Measurements from ENCODE around the gene RASA3. TPM values are rescaled to one million over a fixed set of nuclear protein-coding genes. Genes with fewer than 3 reads are reported as not detected.
"Not testable (repeated sequence)": the region's sequence is repeated elsewhere in the genome, so short reads cannot be mapped to it uniquely, and the experiment has no call there.

The RASA3 gene
- total and polyA plus RNA-seq, 11 donors = 4.8 to 24.2 (median 9.7) TPM

DNA sequence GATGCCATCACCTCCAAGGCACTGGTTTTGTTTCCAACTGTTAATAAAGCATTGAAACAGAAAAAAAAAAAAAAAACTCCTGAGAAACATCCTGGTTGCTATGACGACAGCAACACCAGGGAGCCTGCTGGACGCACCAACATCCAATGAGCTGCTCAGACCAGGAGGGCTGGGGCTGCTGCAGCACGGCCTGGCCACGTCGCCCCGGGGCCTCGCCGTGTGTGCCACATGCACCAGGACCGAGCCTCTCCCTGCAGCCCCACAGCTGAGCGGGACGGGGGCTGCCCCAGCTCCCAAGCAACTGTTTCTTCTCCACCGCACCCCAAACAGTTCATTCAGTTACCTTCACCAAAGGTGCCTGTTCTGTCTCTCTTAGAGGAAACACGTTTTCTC lies 54.5 kb downstream of the RASA3 start:
- ATAC-seq (peak in 3 of 4 donors; percentile 36 to 59 (median 51)), DNase-seq (peak in 3 of 5 donors; percentile 19 to 62 (median 24))
- 71 to 84% (median 77%) methylated on average over 13 of the region's 13 CpGs for WGBS, 4 donors
- H3K4me1 ChIP-seq = peaks cover 0 to 28% (median 7%) of the 10 kb centered on the region in 12 donors
- H3K4me3 ChIP-seq = no peak overlapping the region
- TF ChIP-seq, protein P1, sequence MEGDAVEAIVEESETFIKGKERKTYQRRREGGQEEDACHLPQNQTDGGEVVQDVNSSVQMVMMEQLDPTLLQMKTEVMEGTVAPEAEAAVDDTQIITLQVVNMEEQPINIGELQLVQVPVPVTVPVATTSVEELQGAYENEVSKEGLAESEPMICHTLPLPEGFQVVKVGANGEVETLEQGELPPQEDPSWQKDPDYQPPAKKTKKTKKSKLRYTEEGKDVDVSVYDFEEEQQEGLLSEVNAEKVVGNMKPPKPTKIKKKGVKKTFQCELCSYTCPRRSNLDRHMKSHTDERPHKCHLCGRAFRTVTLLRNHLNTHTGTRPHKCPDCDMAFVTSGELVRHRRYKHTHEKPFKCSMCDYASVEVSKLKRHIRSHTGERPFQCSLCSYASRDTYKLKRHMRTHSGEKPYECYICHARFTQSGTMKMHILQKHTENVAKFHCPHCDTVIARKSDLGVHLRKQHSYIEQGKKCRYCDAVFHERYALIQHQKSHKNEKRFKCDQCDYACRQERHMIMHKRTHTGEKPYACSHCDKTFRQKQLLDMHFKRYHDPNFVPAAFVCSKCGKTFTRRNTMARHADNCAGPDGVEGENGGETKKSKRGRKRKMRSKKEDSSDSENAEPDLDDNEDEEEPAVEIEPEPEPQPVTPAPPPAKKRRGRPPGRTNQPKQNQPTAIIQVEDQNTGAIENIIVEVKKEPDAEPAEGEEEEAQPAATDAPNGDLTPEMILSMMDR (IDR thresholded peaks at IDR 0.05) = no peak
- TF ChIP-seq POLR2A (IDR thresholded peaks at IDR 0.05) = no peak
- H3K9me3 ChIP-seq = no peaks in the 10 kb centered on the region
- intact Hi-C loops (cut with DNase I) = no loop called here
- H3K27me3 ChIP-seq = no peaks in the 10 kb centered on the region
- peaks cover 0 to 15% (median 0%) of the 10 kb centered on the region in 9 donors for H3K36me3 ChIP-seq
- peak overlapping the region in 5 of 12 donors; percentile 10 to 55 (median 49) for H3K27ac ChIP-seq

DNA sequence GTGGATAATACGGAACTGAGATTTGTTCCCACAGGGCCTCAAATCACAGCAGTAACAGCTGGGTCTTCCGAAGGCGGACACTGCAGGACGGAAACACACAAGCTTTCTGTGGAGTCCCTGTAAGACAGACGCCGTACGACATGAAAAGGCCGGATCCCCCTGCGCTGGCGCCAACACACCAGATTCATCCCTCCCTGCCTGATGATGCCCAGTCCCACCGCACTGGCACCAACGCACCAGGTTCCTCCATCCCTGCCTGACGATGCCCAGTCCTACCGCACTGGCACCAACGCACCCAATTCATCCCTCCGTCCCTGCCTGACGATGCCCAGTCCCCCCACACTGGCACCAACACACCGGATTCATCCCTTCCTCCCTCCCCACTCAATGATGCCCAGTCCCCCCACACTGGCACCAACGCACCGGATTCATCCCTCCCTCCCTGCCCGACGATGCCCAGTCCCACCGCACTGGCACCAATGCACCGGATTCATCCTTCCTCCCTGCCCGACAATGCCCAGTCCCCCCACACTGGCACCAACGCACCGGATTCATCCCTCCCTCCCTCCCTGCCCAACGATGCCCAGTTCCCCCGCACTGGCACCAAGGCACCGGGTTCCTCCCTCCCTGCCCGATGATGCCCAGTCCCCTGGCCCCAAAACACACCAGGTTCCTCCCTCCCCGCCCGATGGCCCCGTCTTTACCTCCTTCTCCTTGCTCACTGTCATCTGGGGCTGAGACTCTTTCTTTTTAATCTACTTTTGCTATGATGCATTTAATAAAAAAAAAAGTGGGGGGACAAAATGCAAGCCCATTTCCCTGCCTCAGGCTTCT lies 55.1 kb downstream of the RASA3 start:
- no peak overlapping the region for H3K27ac ChIP-seq
- DNase-seq = peak in 3 of 5 donors; percentile 14 to 45 (median 17)
- H3K4me3 ChIP-seq = no peak overlapping the region
- peaks cover 0 to 28% (median 7%) of the 10 kb centered on the region in 12 donors for H3K4me1 ChIP-seq
- no peak for ATAC-seq
- intact Hi-C loops (cut with DNase I) = no loop called here
- WGBS, 4 donors = 78 to 90% (median 89%) methylated on average over 34 of the region's 34 CpGs
- TF ChIP-seq, protein P1 (IDR thresholded peaks at IDR 0.05) = no peak
- no peak for TF ChIP-seq POLR2A (IDR thresholded peaks at IDR 0.05)
- H3K27me3 ChIP-seq = no peaks in the 10 kb centered on the region
- H3K9me3 ChIP-seq = no peaks in the 10 kb centered on the region
- H3K36me3 ChIP-seq = peaks cover 0 to 16% (median 0%) of the 10 kb centered on the region in 9 donors

DNA sequence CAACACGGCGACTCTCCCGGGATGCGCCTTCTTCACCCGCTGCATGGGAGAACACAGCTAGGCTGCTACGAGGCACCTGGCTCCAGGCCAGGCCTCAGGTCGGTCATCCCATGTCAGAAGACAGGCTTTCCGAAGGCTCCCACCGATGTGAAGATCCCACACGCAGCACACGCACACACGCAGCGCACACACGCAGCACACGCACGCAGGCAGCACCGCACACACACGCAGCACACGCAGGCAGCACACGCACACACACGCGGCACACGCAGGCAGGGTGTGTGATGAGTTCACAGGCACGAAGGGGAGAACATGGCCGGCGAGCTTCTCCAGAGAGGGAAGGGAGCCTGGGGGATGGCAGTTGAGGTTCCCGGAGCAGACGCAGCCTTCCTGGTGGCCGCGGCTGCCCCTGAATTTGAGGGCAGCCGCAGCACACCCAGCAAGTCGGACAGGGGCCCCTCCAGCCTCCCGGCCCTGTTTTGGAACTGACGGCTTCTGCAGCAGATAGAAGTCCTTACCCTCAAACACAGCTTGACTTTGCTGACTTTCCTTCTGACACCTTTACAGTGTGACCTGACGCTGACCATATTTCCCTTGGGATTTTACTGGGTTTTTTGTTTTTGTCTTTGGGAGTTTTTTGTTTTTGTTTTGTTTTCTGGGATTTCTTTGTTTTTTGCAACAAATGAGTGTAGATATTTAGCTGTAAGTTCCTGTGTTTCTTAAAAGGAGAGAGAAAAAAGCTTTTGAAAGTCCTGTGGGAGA lies 55.9 kb downstream of the RASA3 start:
- ATAC-seq = no peak
- intact Hi-C loops (cut with DNase I) = no loop called here
- H3K27me3 ChIP-seq = no peaks in the 10 kb centered on the region
- H3K9me3 ChIP-seq = no peaks in the 10 kb centered on the region
- peak in 3 of 5 donors; percentile 13 to 36 (median 18) for DNase-seq
- WGBS, 4 donors = 95% methylated on average over 33 to 35 of the region's 35 CpGs
- peaks cover 0 to 28% (median 7%) of the 10 kb centered on the region in 12 donors for H3K4me1 ChIP-seq
- no peak overlapping the region for H3K4me3 ChIP-seq
- peaks cover 0 to 24% (median 0%) of the 10 kb centered on the region in 9 donors for H3K36me3 ChIP-seq
- H3K27ac ChIP-seq = no peak overlapping the region
- TF ChIP-seq POLR2A (IDR thresholded peaks at IDR 0.05) = no peak
- TF ChIP-seq, protein P1 (IDR thresholded peaks at IDR 0.05) = no peak

DNA sequence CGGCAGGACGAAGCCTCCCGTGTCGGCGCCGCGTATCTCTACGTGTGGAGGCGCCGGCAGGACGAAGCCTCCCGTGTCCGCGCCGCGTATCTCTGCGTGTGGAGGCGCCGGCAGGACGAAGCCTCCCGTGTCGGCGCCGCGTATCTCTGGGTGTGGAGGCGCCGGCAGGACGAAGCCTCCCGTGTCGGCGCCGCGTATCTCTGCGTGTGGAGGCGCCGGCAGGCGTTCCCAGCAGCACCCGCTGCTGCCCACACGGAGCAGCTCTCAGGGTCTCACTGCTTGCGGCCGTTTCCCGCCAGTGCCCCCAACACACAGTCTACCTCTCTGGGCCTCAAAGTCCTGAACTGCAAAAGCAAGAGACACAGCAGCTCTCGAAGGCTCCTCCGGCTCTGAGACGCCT lies 56.6 kb downstream of the RASA3 start:
- peak in 1 of 5 donors; percentile 19 for DNase-seq
- ATAC-seq; H3K9me3 ChIP-seq; H3K27me3 ChIP-seq; H3K4me3 ChIP-seq; intact Hi-C loops (cut with DNase I); H3K27ac ChIP-seq: not testable (repeated sequence)
- 97 to 98% (median 98%) methylated on average over 26 to 45 of the region's 45 CpGs for WGBS, 4 donors
- peaks cover 0 to 28% (median 7%) of the 10 kb centered on the region in 12 donors for H3K4me1 ChIP-seq
- peaks cover 0 to 31% (median 0%) of the 10 kb centered on the region in 9 donors for H3K36me3 ChIP-seq
